HG02840 (cell line): ENCODE measurements around the gene IL5RA.
A peak's percentile ranks its signal among the peaks of the same experiment; 100 is the strongest.

Experiments
- ATAC-seq: cut with Tn5 transposase; IDR thresholded peaks from one replicate; pipeline ENCODE4 v1.9.1; 2021; ENCODE audit warnings: mild to moderate bottlenecking, moderate library complexity, moderate number of reproducible peaks; ENCODE audit not compliant: unreplicated experiment, low FRiP score

IL5RA gene

GRCh38 chr3:3110299-3110630 lies at the start of gene IL5RA:
IL5RA (minus strand) TSS chr3:3110374; CDS start chr3:3104984, 5,390 bp downstream.
- no peak for ATAC-seq

- ATAC-seq, result no peak
These were observed 47.3 kb upstream of the IL5RA start for GRCh38 chr3:3157484-3157883.

- no peak for ATAC-seq
These were observed 44.9 kb upstream of the IL5RA start for GRCh38 chr3:3154879-3155610.

GRCh38 chr3:3151513-3151912 lies 41.3 kb upstream of the IL5RA start:
- ATAC-seq, result no peak

- ATAC-seq, result no peak
These were observed 39.4 kb upstream of the IL5RA start for GRCh38 chr3:3149560-3149959.

- no peak for ATAC-seq
These were observed 35.7 kb upstream of the IL5RA start for GRCh38 chr3:3145831-3146230.

- no peak for ATAC-seq
These were observed 31.8 kb upstream of the IL5RA start for GRCh38 chr3:3141939-3142338.

GRCh38 chr3:3137526-3137925 lies 27.4 kb upstream of the IL5RA start:
- ATAC-seq, result no peak

- ATAC-seq, result no peak
These were observed 24.7 kb upstream of the IL5RA start for GRCh38 chr3:3134750-3135448.

GRCh38 chr3:3133500-3133899 lies 23.3 kb upstream of the IL5RA start:
- ATAC-seq, result no peak

- ATAC-seq, result no peak
These were observed 19.4 kb upstream of the IL5RA start for GRCh38 chr3:3129579-3129978.

GRCh38 chr3:3127432-3128010 lies 17.3 kb upstream of the IL5RA start:
- no peak for ATAC-seq

- peak; percentile 94 for ATAC-seq
These were observed 16.6 kb upstream of the IL5RA start, which contains the start of gene TRNT1 for GRCh38 chr3:3126477-3127431. TRNT1 (plus strand) TSS chr3:3126940; CDS start chr3:3129041, 2,101 bp downstream.

GRCh38 chr3:3125977-3126376 lies 15.8 kb upstream of the IL5RA start:
- no peak for ATAC-seq

- ATAC-seq, result no peak
These were observed 9.2 kb upstream of the IL5RA start for GRCh38 chr3:3119393-3119851.

- no peak for ATAC-seq
These were observed 7.5 kb upstream of the IL5RA start for GRCh38 chr3:3117651-3118050.

- ATAC-seq, result no peak
These were observed 3.0 kb upstream of the IL5RA start for GRCh38 chr3:3113042-3113709.

- no peak for ATAC-seq
These were observed 681 bp upstream of the IL5RA start for GRCh38 chr3:3110749-3111361.
